HG03097 (cell line): ENCODE data around the gene MYH3.
A peak's percentile ranks its signal among the peaks of the same experiment; 100 is the strongest.

Experiments used
- ATAC-seq: cut with Tn5 transposase; IDR thresholded peaks from one replicate; pipeline ENCODE4 v1.9.1; 2021; ENCODE audit not compliant: unreplicated experiment, low FRiP score

MYH3 gene

GRCh38 chr17:10651927-10652326 lies 5.2 kb downstream of the MYH3 start:
- ATAC-seq, result no peak

- ATAC-seq, result no peak
Observed at GRCh38 chr17:10649602-10650001, 7.5 kb downstream of the MYH3 start.

GRCh38 chr17:10648956-10649355 lies 8.2 kb downstream of the MYH3 start:
- no peak for ATAC-seq

- no peak for ATAC-seq
Observed at GRCh38 chr17:10648381-10648780, 8.7 kb downstream of the MYH3 start.

- ATAC-seq, result no peak
Observed at GRCh38 chr17:10646392-10646990, 10.6 kb downstream of the MYH3 start.

- ATAC-seq, result no peak
Observed at GRCh38 chr17:10640475-10640874, 16.6 kb downstream of the MYH3 start.

- ATAC-seq, result no peak
Observed at GRCh38 chr17:10638151-10638550, 19.0 kb downstream of the MYH3 start.

GRCh38 chr17:10635290-10635689 lies 21.8 kb downstream of the MYH3 start:
- ATAC-seq, result no peak

- ATAC-seq, result peak; percentile 91
Observed at GRCh38 chr17:10633738-10634379, 23.2 kb downstream of the MYH3 start.

- no peak for ATAC-seq
Observed at GRCh38 chr17:10631701-10632100, 25.4 kb downstream of the MYH3 start.

- ATAC-seq, result no peak
Observed at GRCh38 chr17:10631048-10631700, 25.9 kb downstream of the MYH3 start.

GRCh38 chr17:10629706-10630105 lies 27.4 kb downstream of the MYH3 start:
- ATAC-seq, result no peak

GRCh38 chr17:10628756-10629155 lies 28.4 kb downstream of the MYH3 start:
- no peak for ATAC-seq

- no peak for ATAC-seq
Observed at GRCh38 chr17:10626390-10626789, 30.7 kb downstream of the MYH3 start.

- ATAC-seq, result no peak
Observed at GRCh38 chr17:10624969-10625368, 32.1 kb downstream of the MYH3 start.

- no peak for ATAC-seq
Observed at GRCh38 chr17:10623737-10624338, 33.3 kb downstream of the MYH3 start.

GRCh38 chr17:10622617-10623485 lies 34.3 kb downstream of the MYH3 start:
- no peak for ATAC-seq

- ATAC-seq, result no peak
Observed at GRCh38 chr17:10621397-10621796, 35.7 kb downstream of the MYH3 start.

GRCh38 chr17:10620823-10621222 lies 36.3 kb downstream of the MYH3 start:
- no peak for ATAC-seq

GRCh38 chr17:10618202-10618635 lies 38.9 kb downstream of the MYH3 start:
- peak; percentile 69 for ATAC-seq

- no peak for ATAC-seq
Observed at GRCh38 chr17:10617120-10617505, 40.0 kb downstream of the MYH3 start.
